GM21576 (cell line): Measurements from ENCODE around the gene SMURF2.
"Not testable (repeated sequence)": the region's sequence is repeated elsewhere in the genome, so short reads cannot be mapped to it uniquely, and the experiment has no call there.

Experiments
- ATAC-seq: cut with Tn5 transposase; IDR thresholded peaks from one replicate; pipeline ENCODE4 v1.9.1; 2021; ENCODE audit warnings: mild to moderate bottlenecking, moderate library complexity; ENCODE audit not compliant: unreplicated experiment

SMURF2 gene

GRCh38 chr17:64667807-64668721 is 6.0 kb upstream of the SMURF2 start:
- ATAC-seq = not testable (repeated sequence)

- ATAC-seq = not testable (repeated sequence)
Observed at GRCh38 chr17:64664299-64664981, 2.3 kb upstream of the SMURF2 start.

GRCh38 chr17:64663836-64664235 is 1.7 kb upstream of the SMURF2 start:
- ATAC-seq = not testable (repeated sequence)

- ATAC-seq = no peak
Observed at GRCh38 chr17:64662774-64663367, 764 bp upstream of the SMURF2 start.

GRCh38 chr17:64661726-64661975 is 456 bp downstream of the SMURF2 start:
- ATAC-seq = peak; percentile 33

GRCh38 chr17:64660978-64661725 is 955 bp downstream of the SMURF2 start:
- ATAC-seq = not testable (repeated sequence)

GRCh38 chr17:64660195-64660977 is 1.7 kb downstream of the SMURF2 start:
- not testable (repeated sequence) for ATAC-seq

- ATAC-seq = no peak
Observed at GRCh38 chr17:64658931-64659330, 3.2 kb downstream of the SMURF2 start.

GRCh38 chr17:64657610-64658125 is 4.4 kb downstream of the SMURF2 start:
- no peak for ATAC-seq

GRCh38 chr17:64655704-64656103 is 6.4 kb downstream of the SMURF2 start:
- ATAC-seq = no peak

GRCh38 chr17:64653985-64654355 is 8.1 kb downstream of the SMURF2 start:
- no peak for ATAC-seq

GRCh38 chr17:64653325-64653984 is 8.7 kb downstream of the SMURF2 start:
- no peak for ATAC-seq

GRCh38 chr17:64651889-64652288 is 10.2 kb downstream of the SMURF2 start:
- no peak for ATAC-seq

- no peak for ATAC-seq
Observed at GRCh38 chr17:64648234-64648633, 13.9 kb downstream of the SMURF2 start.

GRCh38 chr17:64647817-64648216 is 14.3 kb downstream of the SMURF2 start:
- no peak for ATAC-seq

- no peak for ATAC-seq
Observed at GRCh38 chr17:64639516-64639915, 22.6 kb downstream of the SMURF2 start.

- no peak for ATAC-seq
Observed at GRCh38 chr17:64638552-64639203, 23.4 kb downstream of the SMURF2 start.

GRCh38 chr17:64635647-64636305 is 26.3 kb downstream of the SMURF2 start:
- peak; percentile 69 for ATAC-seq

- ATAC-seq = no peak
Observed at GRCh38 chr17:64634218-64634617, 27.9 kb downstream of the SMURF2 start.
